ENCODE data around the gene ACVRL1. TPM values are rescaled to one million over a fixed set of nuclear protein-coding genes. Genes with fewer than 3 reads are reported as not detected.

ACVRL1 gene
- total and polyA plus RNA-seq, 9 of the 15 experiments (the other 6 are each of a cell fraction or from before 2014, with no cell fraction given), result 0.07 to 1.4 (median 0.30) TPM

- H2AFZ ChIP-seq (ENCODE audit: low read depth, low read length), result no peak overlapping the region
- no peak overlapping the region for H3K27ac ChIP-seq (ENCODE audit: extremely low read depth, low read depth, low read length)
- peaks cover 5% of the 10 kb centered on the region; the same call in 1 of the 3 replicates for H3K36me3 ChIP-seq (ENCODE audit: control insufficient read depth, insufficient read depth, low read length)
- no peaks in the 10 kb centered on the region for H3K27me3 ChIP-seq (ENCODE audit: control insufficient read depth in 2 of 2, insufficient read depth in 2 of 2, low read length in 2 of 2)
- intact Hi-C loops (cut with micrococcal nuclease), result no loop called here
- no peak overlapping the region for H3K4me2 ChIP-seq (ENCODE audit: insufficient read depth, low read length)
- in situ Hi-C loops (cut with MboI), result no loop called here
- no peaks in the 10 kb centered on the region for H3K9me1 ChIP-seq (ENCODE audit: control insufficient read depth, insufficient read depth, low read length)
- no TSS peak for BruUV-seq (replicated peaks)
- H3K9ac ChIP-seq (ENCODE audit: insufficient read depth in 1 of 2, low read depth in 2 of 2, low read length in 2 of 2), result no peak overlapping the region
- ATAC-seq (no peak), FAIRE-seq (no peak), DNase-seq (ENCODE audit: extremely low read depth in 1 of 4, low spot score in 3 of 4) (no peak)
- WGBS (ENCODE audit: insufficient coverage, low coverage, missing lambda C conversion rate), result 71% methylated on average over 3 of the region's 3 CpGs
- no peak overlapping the region for H3K4me3 ChIP-seq
- no peaks in the 10 kb centered on the region for H3K9me3 ChIP-seq (replicated peaks; ENCODE audit: control insufficient read depth, insufficient read depth, low read depth, low read length)
- TF ChIP-seq ZBED1 (IDR thresholded peaks at IDR 0.05), result no peak
- TF ChIP-seq FOSL1 (tag; conservative IDR thresholded peaks at IDR 0.05), result no peak
- no peak for TF ChIP-seq L3MBTL2 (IDR thresholded peaks at IDR 0.05)
- no peak for TF ChIP-seq HMG20B (CRISPR knock-in tag; IDR thresholded peaks at IDR 0.05)
- H3K4me1 ChIP-seq (replicated peaks in 1 of 2; ENCODE audit: control insufficient read depth in 2 of 2, insufficient read depth in 2 of 2, low read length in 2 of 2), result peaks cover 0 to 11% of the 10 kb centered on the region in 2 experiments; a peak in 4 of 5 replicates
- ChIA-PET CTCF (ENCODE audit: low intra/inter-chr PET ratio) (no interaction called here), POLR2A (interaction anchor here (0.6 to 1.5 kb wide), 2 partner anchors 9 to 1671 kb away, joined by 3 to 7 read pairs; no protein-coding TSS in a partner anchor)
- H3K79me2 ChIP-seq (ENCODE audit: control insufficient read depth, insufficient read depth, low read length), result peaks cover 24% of the 10 kb centered on the region
- H4K20me1 ChIP-seq (replicated peaks; ENCODE audit: control insufficient read depth, insufficient read depth, low read length), result peaks cover 9% of the 10 kb centered on the region; the same call in 1 of the 2 replicates
These were observed 51.9 kb downstream of the ACVRL1 start for GRCh38 chr12:51959211-51959610.

GRCh38 chr12:51959921-51960320, 52.6 kb downstream of the ACVRL1 start:
- ATAC-seq (no peak), DNase-seq (ENCODE audit: extremely low read depth in 1 of 4, low spot score in 3 of 4) (no peak), FAIRE-seq (no peak)
- Histone ChIP-seq H3K9me1 (ENCODE audit: control insufficient read depth, insufficient read depth, low read length) (no peaks in the 10 kb centered on the region), H3K4me2 (ENCODE audit: insufficient read depth, low read length) (no peak overlapping the region), H3K36me3 (ENCODE audit: control insufficient read depth, insufficient read depth, low read length) (peaks cover 5% of the 10 kb centered on the region; the same call in 1 of the 3 replicates), H3K9ac (ENCODE audit: insufficient read depth in 1 of 2, low read depth in 2 of 2, low read length in 2 of 2) (no peak overlapping the region), H3K27me3 (ENCODE audit: control insufficient read depth in 2 of 2, insufficient read depth in 2 of 2, low read length in 2 of 2) (no peaks in the 10 kb centered on the region), H3K4me3 (no peak overlapping the region), H2AFZ (ENCODE audit: low read depth, low read length) (no peak overlapping the region), H3K27ac (ENCODE audit: extremely low read depth, low read depth, low read length) (no peak overlapping the region), H3K79me2 (ENCODE audit: control insufficient read depth, insufficient read depth, low read length) (peaks cover 23% of the 10 kb centered on the region), H3K9me3 (replicated peaks; ENCODE audit: control insufficient read depth, insufficient read depth, low read depth, low read length) (no peaks in the 10 kb centered on the region), H4K20me1 (replicated peaks; ENCODE audit: control insufficient read depth, insufficient read depth, low read length) (peaks cover 7% of the 10 kb centered on the region; the same call in 1 of the 2 replicates), H3K4me1 (replicated peaks in 1 of 2; ENCODE audit: control insufficient read depth in 2 of 2, insufficient read depth in 2 of 2, low read length in 2 of 2) (peaks cover 0 to 4% of the 10 kb centered on the region in 2 experiments; a peak in 4 of 5 replicates)
- ChIA-PET POLR2A (interaction anchor here (0.8 to 1.5 kb wide), 2 partner anchors 10 to 38 kb away, joined by 3 to 7 read pairs; no protein-coding TSS in a partner anchor), CTCF (ENCODE audit: low intra/inter-chr PET ratio) (no interaction called here)
- 83% methylated on average over 4 of the region's 4 CpGs for WGBS (ENCODE audit: insufficient coverage, low coverage, missing lambda C conversion rate)
- intact Hi-C loops (cut with micrococcal nuclease), result no loop called here
- no TSS peak for BruUV-seq (replicated peaks)
- in situ Hi-C loops (cut with MboI), result no loop called here
- no peak for TF ChIP-seq ESRRA (IDR thresholded peaks at IDR 0.05; ENCODE audit: borderline replicate concordance, low read depth)
- TF ChIP-seq ETV1 (tag; conservative IDR thresholded peaks at IDR 0.05; ENCODE audit: low read depth), result no peak
- no peak for TF ChIP-seq CHD1 (IDR thresholded peaks at IDR 0.05; ENCODE audit: low read length)
- no peak for TF ChIP-seq ZNF639 (CRISPR knock-in tag; conservative IDR thresholded peaks at IDR 0.05 in 1 of 2, IDR thresholded peaks at IDR 0.05 in 1 of 2)
- no peak for TF ChIP-seq ZNF444 (CRISPR knock-in tag; IDR thresholded peaks at IDR 0.05)
- TF ChIP-seq SMAD1 (IDR thresholded peaks at IDR 0.05; ENCODE audit: low read depth, low read length, partially characterized antibody), result no peak
- no peak for TF ChIP-seq ARID3A (IDR thresholded peaks at IDR 0.05; ENCODE audit: borderline replicate concordance, low read depth, low read length)
- TF ChIP-seq MAFG (tag; conservative IDR thresholded peaks at IDR 0.05), result no peak
- TF ChIP-seq STAT5A (IDR thresholded peaks at IDR 0.05; ENCODE audit: borderline replicate concordance, low read length), result no peak
- no peak for TF ChIP-seq RFX7 (CRISPR knock-in tag; IDR thresholded peaks at IDR 0.05)
